Uterus (tissue), 4 donors: ENCODE results near the gene PRKD1. TPM values are rescaled to one million over a fixed set of nuclear protein-coding genes. Genes with fewer than 3 reads are reported as not detected.
"Not testable (repeated sequence)": the region's sequence is repeated elsewhere in the genome, so short reads cannot be mapped to it uniquely, and the experiment has no call there.

Source experiments
- DNase-seq, 2 donors: peaks; one replicate each; pipeline ENCODE4 v3.0.0-alpha.2; 2019 to 2020
- H3K27ac ChIP-seq, 2 donors: fragments of 200-600 bp; sonication (generic); 1 replicate in 1 of 2; 2 replicates in 1 of 2; pipeline ENCODE4 v1.5.1; 2016 to 2018
- H3K27me3 ChIP-seq, 2 donors: fragments of 200-600 bp; sonication (generic); one replicate each; pipeline ENCODE4 v1.5.1; 2018 to 2019; ENCODE audit warnings: control low read depth in 1 of 2
- H3K36me3 ChIP-seq, 2 donors: fragments of 200-600 bp; sonication (generic); one replicate each; pipeline ENCODE4 v1.5.1; 2019; ENCODE audit warnings: control low read depth in 1 of 2
- H3K4me1 ChIP-seq, 2 donors: fragments of 200-600 bp; sonication (generic); one replicate each; pipeline ENCODE4 v1.5.1; 2018 to 2019; ENCODE audit warnings: control low read depth in 1 of 2
- H3K4me3 ChIP-seq, 2 donors: fragments of 200-600 bp; sonication (generic); 1 replicate in 1 of 2; 2 replicates in 1 of 2; pipeline ENCODE4 v1.5.1; 2018 to 2019; ENCODE audit warnings: mild to moderate bottlenecking in 1 of 2
- H3K9me3 ChIP-seq, 2 donors: fragments of 200-600 bp; sonication (generic); one replicate each; pipeline ENCODE4 v1.5.1; 2019; ENCODE audit warnings: control low read depth in 1 of 2
- CTCF ChIP-seq, 4 experiments: fragments of 200-600 bp in 2 of 4; fragments of 450-650 bp in 2 of 4; sonication (generic) in 2 of 4; IDR thresholded peaks; one replicate each; pipeline ENCODE4 v1.5.1; 2016 to 2019; ENCODE audit warnings: antibody characterized with exemption in 4 of 4, mild to moderate bottlenecking in 2 of 4, moderate library complexity in 1 of 4
- POLR2A ChIP-seq, 2 donors: fragments of 450-650 bp; IDR thresholded peaks; one replicate each; pipeline ENCODE4 v1.6.1; 2016; ENCODE audit warnings: antibody characterized with exemption in 2 of 2, mild to moderate bottlenecking in 1 of 2, moderate library complexity in 1 of 2
- intact Hi-C: fragments of 100-400 bp; cut with DNase I; formaldehyde crosslinking; loops from one replicate; pipeline ENCODE4 v1.15.1; 2023; ENCODE audit warnings: low total_unique reads
- total RNA-seq, 4 donors: library from RNA; depleted of rRNA in 3 of 4; stranded (reverse); fragments of >200 nt in 3 of 4; gene quantifications; one replicate each; pipeline versions ENCODE4 v1.1.0 to v1.2.4, GENCODE V29; 2014 to 2023
- donor health status: DM: yes; HTN: yes; CAD: no.

Gene PRKD1
- total RNA-seq, 4 donors from 2014 or later: 6.4 to 47.9 (median 31.5) TPM

- H3K27ac ChIP-seq: no peak overlapping the region
- TF ChIP-seq POLR2A (IDR thresholded peaks at IDR 0.05) (no peak), CTCF (IDR thresholded peaks at IDR 0.05) (no peak)
- no peaks in the 10 kb centered on the region for H3K27me3 ChIP-seq
- H3K4me3 ChIP-seq: no peak overlapping the region
- H3K36me3 ChIP-seq: no peaks in the 10 kb centered on the region
- no peak for DNase-seq
- H3K4me1 ChIP-seq: no peaks in the 10 kb centered on the region
- intact Hi-C loops: no loop called here
- peaks cover 0 to 16% of the 10 kb centered on the region in 2 donors for H3K9me3 ChIP-seq
Measured at GRCh38 chr14:29842228-29842627, 85.4 kb downstream of the PRKD1 start.

GRCh38 chr14:29840369-29840892 is 87.2 kb downstream of the PRKD1 start:
- H3K36me3 ChIP-seq, H3K27ac ChIP-seq, H3K4me1 ChIP-seq, intact Hi-C loops, DNase-seq, H3K4me3 ChIP-seq, H3K27me3 ChIP-seq: not testable (repeated sequence)
- peaks cover 0 to 16% of the 10 kb centered on the region in 2 donors for H3K9me3 ChIP-seq

- H3K36me3 ChIP-seq, H3K4me3 ChIP-seq, H3K27me3 ChIP-seq, H3K27ac ChIP-seq, DNase-seq, intact Hi-C loops, H3K4me1 ChIP-seq: not testable (repeated sequence)
- H3K9me3 ChIP-seq: peaks cover 0 to 16% of the 10 kb centered on the region in 2 donors
Measured at GRCh38 chr14:29839691-29840090, 88.0 kb downstream of the PRKD1 start.

GRCh38 chr14:29838752-29839151 is 88.9 kb downstream of the PRKD1 start:
- Histone ChIP-seq H3K27me3 (no peaks in the 10 kb centered on the region), H3K27ac (no peak overlapping the region), H3K36me3 (no peaks in the 10 kb centered on the region), H3K4me3 (no peak overlapping the region), H3K9me3 (peaks cover 0 to 16% of the 10 kb centered on the region in 2 donors), H3K4me1 (no peaks in the 10 kb centered on the region)
- no peak for DNase-seq
- TF ChIP-seq CTCF (IDR thresholded peaks at IDR 0.05) (no peak), POLR2A (IDR thresholded peaks at IDR 0.05) (no peak)
- intact Hi-C loops: no loop called here

GRCh38 chr14:29836395-29836794 is 91.3 kb downstream of the PRKD1 start:
- Histone ChIP-seq H3K36me3 (no peaks in the 10 kb centered on the region), H3K27ac (no peak overlapping the region), H3K27me3 (no peaks in the 10 kb centered on the region), H3K4me1 (no peaks in the 10 kb centered on the region), H3K9me3 (peaks cover 0 to 16% of the 10 kb centered on the region in 2 donors), H3K4me3 (no peak overlapping the region)
- intact Hi-C loops: no loop called here
- DNase-seq: no peak
- no peak for TF ChIP-seq POLR2A (IDR thresholded peaks at IDR 0.05)
- no peak for TF ChIP-seq CTCF (IDR thresholded peaks at IDR 0.05)

- intact Hi-C loops: no loop called here
- DNase-seq: no peak
- Histone ChIP-seq H3K36me3 (no peaks in the 10 kb centered on the region), H3K4me3 (no peak overlapping the region), H3K27ac (no peak overlapping the region), H3K4me1 (no peaks in the 10 kb centered on the region), H3K9me3 (no peaks in the 10 kb centered on the region), H3K27me3 (no peaks in the 10 kb centered on the region)
- TF ChIP-seq CTCF (IDR thresholded peaks at IDR 0.05) (no peak), POLR2A (IDR thresholded peaks at IDR 0.05) (no peak)
Measured at GRCh38 chr14:29832042-29832441, 95.6 kb downstream of the PRKD1 start.
